ENCODE results near the gene GTF2A1. TPM values are rescaled to one million over a fixed set of nuclear protein-coding genes. Genes with fewer than 3 reads are reported as not detected.

GTF2A1 gene
- total RNA-seq, 6 experiments from 2014 or later: 37.6 to 47.6 (median 40.3) TPM

GRCh38 chr14:81141426-81141825 is 79.3 kb downstream of the GTF2A1 start:
- Mint-ChIP-seq H3K4me1 (ENCODE audit: low read depth) (peaks cover 25% of the 10 kb centered on the region), H3K36me3 (ENCODE audit: low read depth) (no peaks in the 10 kb centered on the region), H3K9me3 (no peaks in the 10 kb centered on the region), H3K27ac (no peak overlapping the region), H3K4me3 (no peak overlapping the region), H3K27me3 (ENCODE audit: insufficient read depth) (no peaks in the 10 kb centered on the region; the same call in 1 of the 2 replicates)
- TF ChIP-seq CTCF (IDR thresholded peaks at IDR 0.05): no peak
- no peak for DNase-seq

GRCh38 chr14:81138429-81138828 is 82.3 kb downstream of the GTF2A1 start:
- H3K4me3 Mint-ChIP-seq: no peak overlapping the region
- DNase-seq: no peak
- H3K36me3 Mint-ChIP-seq (ENCODE audit: low read depth): no peaks in the 10 kb centered on the region
- H3K27me3 Mint-ChIP-seq (ENCODE audit: insufficient read depth): no peaks in the 10 kb centered on the region
- no peaks in the 10 kb centered on the region; the same call in 1 of the 2 replicates for H3K9me3 Mint-ChIP-seq
- TF ChIP-seq CTCF (IDR thresholded peaks at IDR 0.05): no peak
- peaks cover 12% of the 10 kb centered on the region for H3K4me1 Mint-ChIP-seq (ENCODE audit: low read depth)
- H3K27ac Mint-ChIP-seq: no peak overlapping the region

- Mint-ChIP-seq H3K4me1 (ENCODE audit: low read depth) (peaks cover 12% of the 10 kb centered on the region), H3K36me3 (ENCODE audit: low read depth) (no peaks in the 10 kb centered on the region), H3K9me3 (no peaks in the 10 kb centered on the region; the same call in 1 of the 2 replicates), H3K4me3 (no peak overlapping the region), H3K27me3 (ENCODE audit: insufficient read depth) (no peaks in the 10 kb centered on the region), H3K27ac (no peak overlapping the region)
- TF ChIP-seq CTCF (IDR thresholded peaks at IDR 0.05): no peak
- DNase-seq: peak; percentile 78
Observed at GRCh38 chr14:81137316-81137715, 83.4 kb downstream of the GTF2A1 start.

- no peaks in the 10 kb centered on the region for H3K27me3 Mint-ChIP-seq (ENCODE audit: insufficient read depth)
- DNase-seq: no peak
- no peak overlapping the region for H3K4me3 Mint-ChIP-seq
- no peak overlapping the region for H3K27ac Mint-ChIP-seq
- no peak for TF ChIP-seq CTCF (IDR thresholded peaks at IDR 0.05)
- H3K9me3 Mint-ChIP-seq: no peaks in the 10 kb centered on the region; the same call in 1 of the 2 replicates
- peaks cover 12% of the 10 kb centered on the region for H3K4me1 Mint-ChIP-seq (ENCODE audit: low read depth)
- H3K36me3 Mint-ChIP-seq (ENCODE audit: low read depth): no peaks in the 10 kb centered on the region
Observed at GRCh38 chr14:81133400-81133799, 87.4 kb downstream of the GTF2A1 start.

- no peak overlapping the region for H3K27ac Mint-ChIP-seq
Observed at GRCh38 chr14:81132468-81132867, 88.3 kb downstream of the GTF2A1 start.

More at GRCh38 chr14:81132468-81132867, 88.3 kb downstream of the GTF2A1 start:
- no peaks in the 10 kb centered on the region for H3K36me3 Mint-ChIP-seq (ENCODE audit: low read depth)
- no peak for DNase-seq
- no peak overlapping the region for H3K4me3 Mint-ChIP-seq
- H3K4me1 Mint-ChIP-seq (ENCODE audit: low read depth): peaks cover 7% of the 10 kb centered on the region
- TF ChIP-seq CTCF (IDR thresholded peaks at IDR 0.05): no peak
- no peaks in the 10 kb centered on the region for H3K27me3 Mint-ChIP-seq (ENCODE audit: insufficient read depth)
- H3K9me3 Mint-ChIP-seq: peaks cover 3% of the 10 kb centered on the region; the same call in 1 of the 2 replicates

Measured in HFFc6 (cell line).